KMS-11 (cell line): ENCODE measurements around the gene TMEM242.

Source experiments
- H2AFZ ChIP-seq: fragments of 200-600 bp; sonication (generic); 2 replicates; pipeline ENCODE4 v1.6.1; 2016; ENCODE audit warnings: antibody characterized with exemption, mixed run types, low read depth
- H3K27ac ChIP-seq: fragments of 200-600 bp; sonication (generic); 2 replicates; pipeline ENCODE4 v1.6.1; 2016; ENCODE audit warnings: mild to moderate bottlenecking, mixed run types
- H3K27me3 ChIP-seq: fragments of 200-600 bp; sonication (generic); 2 replicates; pipeline ENCODE4 v1.6.1; 2017; ENCODE audit warnings: mild to moderate bottlenecking, low read depth, mixed run types, moderate library complexity; ENCODE audit not compliant: insufficient read depth
- H3K36me3 ChIP-seq: fragments of 200-600 bp; sonication (generic); 2 replicates; pipeline ENCODE4 v1.6.1; 2017; ENCODE audit warnings: mild to moderate bottlenecking, mixed run types; ENCODE audit not compliant: insufficient read depth
- H3K4me1 ChIP-seq: fragments of 200-600 bp; sonication (generic); 2 replicates; pipeline ENCODE4 v1.6.1; 2016; ENCODE audit warnings: mild to moderate bottlenecking, low read depth, mixed run types; ENCODE audit not compliant: poor library complexity, severe bottlenecking
- H3K4me2 ChIP-seq: fragments of 200-600 bp; sonication (generic); 2 replicates; pipeline ENCODE4 v1.7.0; 2016; ENCODE audit warnings: mild to moderate bottlenecking, mixed run types
- H3K4me3 ChIP-seq: fragments of 200-600 bp; sonication (generic); IDR thresholded peaks from 2 replicates; pipeline ENCODE4 v1.6.1; 2017; ENCODE audit warnings: low read depth, low read length, mixed read lengths; ENCODE audit not compliant: insufficient read depth
- H3K79me2 ChIP-seq: fragments of 200-600 bp; sonication (generic); 2 replicates; pipeline ENCODE4 v1.6.1; 2016; ENCODE audit warnings: low read depth, mixed run types; ENCODE audit not compliant: insufficient read depth
- H3K9ac ChIP-seq: fragments of 200-600 bp; sonication (generic); 2 replicates; pipeline ENCODE4 v1.6.1; 2016; ENCODE audit warnings: mild to moderate bottlenecking, mixed run types
- H4K20me1 ChIP-seq: fragments of 200-600 bp; sonication (generic); 2 replicates; pipeline ENCODE4 v1.6.1; 2016; ENCODE audit warnings: mild to moderate bottlenecking, mixed run types; ENCODE audit not compliant: insufficient read depth
- TF ChIP-seq, protein P1 (sequence below): fragments of 200-600 bp; sonication (generic); conservative IDR thresholded peaks from 2 replicates; pipeline ENCODE4 v1.6.1; 2017; ENCODE audit warnings: low read depth, mild to moderate bottlenecking, antibody characterized with exemption, low read length, moderate library complexity, mixed read lengths

TMEM242 gene

DNA sequence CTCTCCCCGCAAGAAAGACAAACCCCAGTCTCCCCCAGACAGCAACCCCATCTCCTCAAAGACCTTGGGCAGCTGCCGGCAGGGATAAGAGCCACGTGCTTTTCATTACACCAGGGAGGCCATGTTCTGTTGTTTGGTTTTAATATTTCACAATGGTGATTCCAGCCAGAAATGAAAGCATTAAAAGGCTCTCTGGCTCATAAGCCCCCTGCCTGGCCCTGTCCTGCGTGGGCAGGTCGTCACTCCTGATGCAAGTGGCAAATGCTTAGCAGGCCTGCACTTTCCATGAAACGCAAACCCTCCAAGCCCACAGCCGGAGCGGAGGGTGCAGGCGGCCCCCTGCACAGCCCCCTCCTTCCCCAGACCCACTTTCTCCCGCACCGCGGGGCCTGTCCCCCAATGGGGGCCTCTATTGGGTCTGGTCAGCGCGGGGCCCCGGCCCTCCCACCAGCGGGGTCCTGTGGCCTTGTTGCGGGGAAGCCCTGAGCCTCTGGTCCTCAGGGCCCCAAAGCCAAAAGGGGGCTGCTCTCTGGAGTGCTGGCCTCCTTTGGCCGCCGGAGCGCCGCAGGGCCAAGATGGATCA is 77.2 kb downstream of the TMEM242 start:
- no peak overlapping the region for H2AFZ ChIP-seq
- no peak overlapping the region for H3K27ac ChIP-seq
- no peak overlapping the region for H3K9ac ChIP-seq

DNA sequence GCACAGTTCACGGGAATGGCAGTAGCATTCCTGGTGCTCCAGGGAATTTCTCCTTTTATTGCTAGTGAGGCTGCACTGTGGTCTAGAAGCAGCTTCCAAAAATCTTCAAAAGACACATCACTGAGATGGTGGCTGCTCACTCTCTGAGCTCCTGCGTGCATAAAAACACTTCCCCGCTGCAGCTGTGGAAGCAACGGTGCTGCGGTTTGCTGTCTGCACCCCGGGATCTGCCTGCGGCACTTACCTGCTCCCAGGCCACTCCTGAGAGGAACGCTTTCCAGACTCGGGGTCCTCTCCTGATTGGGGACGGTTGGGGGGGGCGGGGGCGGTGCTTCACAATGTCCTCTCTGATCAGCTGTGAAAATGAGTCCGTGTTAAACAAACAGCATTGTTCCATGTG is 77.9 kb downstream of the TMEM242 start:
- no peak overlapping the region for H3K4me3 ChIP-seq
- TF ChIP-seq, protein P1, sequence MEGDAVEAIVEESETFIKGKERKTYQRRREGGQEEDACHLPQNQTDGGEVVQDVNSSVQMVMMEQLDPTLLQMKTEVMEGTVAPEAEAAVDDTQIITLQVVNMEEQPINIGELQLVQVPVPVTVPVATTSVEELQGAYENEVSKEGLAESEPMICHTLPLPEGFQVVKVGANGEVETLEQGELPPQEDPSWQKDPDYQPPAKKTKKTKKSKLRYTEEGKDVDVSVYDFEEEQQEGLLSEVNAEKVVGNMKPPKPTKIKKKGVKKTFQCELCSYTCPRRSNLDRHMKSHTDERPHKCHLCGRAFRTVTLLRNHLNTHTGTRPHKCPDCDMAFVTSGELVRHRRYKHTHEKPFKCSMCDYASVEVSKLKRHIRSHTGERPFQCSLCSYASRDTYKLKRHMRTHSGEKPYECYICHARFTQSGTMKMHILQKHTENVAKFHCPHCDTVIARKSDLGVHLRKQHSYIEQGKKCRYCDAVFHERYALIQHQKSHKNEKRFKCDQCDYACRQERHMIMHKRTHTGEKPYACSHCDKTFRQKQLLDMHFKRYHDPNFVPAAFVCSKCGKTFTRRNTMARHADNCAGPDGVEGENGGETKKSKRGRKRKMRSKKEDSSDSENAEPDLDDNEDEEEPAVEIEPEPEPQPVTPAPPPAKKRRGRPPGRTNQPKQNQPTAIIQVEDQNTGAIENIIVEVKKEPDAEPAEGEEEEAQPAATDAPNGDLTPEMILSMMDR = no peak
- no peaks in the 10 kb centered on the region for H3K27me3 ChIP-seq
- H4K20me1 ChIP-seq = no peaks in the 10 kb centered on the region
- no peak overlapping the region for H3K4me2 ChIP-seq
- H3K27ac ChIP-seq = no peak overlapping the region
- H2AFZ ChIP-seq = no peak overlapping the region
- no peaks in the 10 kb centered on the region for H3K79me2 ChIP-seq
- no peaks in the 10 kb centered on the region for H3K36me3 ChIP-seq
- H3K9ac ChIP-seq = no peak overlapping the region
- peaks cover 15% of the 10 kb centered on the region for H3K4me1 ChIP-seq

More for the DNA sequence above, 77.2 kb downstream of the TMEM242 start:
- Histone ChIP-seq H3K4me1 (peaks cover 8% of the 10 kb centered on the region), H3K79me2 (no peaks in the 10 kb centered on the region), H3K4me3 (no peak overlapping the region), H3K27me3 (no peaks in the 10 kb centered on the region), H4K20me1 (no peaks in the 10 kb centered on the region), H3K36me3 (no peaks in the 10 kb centered on the region), H3K4me2 (no peak overlapping the region)
- TF ChIP-seq, protein P1 = no peak

DNA sequence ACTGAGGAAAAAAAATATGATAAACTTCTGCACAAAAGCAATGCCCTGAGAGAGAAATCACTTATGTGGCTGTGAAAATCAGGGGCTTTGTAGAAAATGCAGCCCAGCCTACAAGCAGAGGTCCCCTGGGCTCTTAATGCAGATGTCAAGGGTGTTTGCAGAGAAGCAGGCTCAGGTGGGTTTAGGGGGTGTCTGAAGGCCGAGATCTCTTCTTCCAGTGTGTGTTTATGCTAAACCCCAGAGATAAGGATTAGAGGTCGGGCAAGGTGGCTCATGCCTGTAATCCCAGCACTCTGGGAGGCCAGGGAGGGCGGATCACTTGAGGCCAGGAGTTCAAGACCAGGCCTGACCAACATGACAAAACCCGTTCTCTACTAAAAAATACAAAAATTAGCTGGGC is 78.5 kb downstream of the TMEM242 start:
- Histone ChIP-seq H3K4me2 (no peak overlapping the region), H3K4me1 (peaks cover 21% of the 10 kb centered on the region), H3K36me3 (no peaks in the 10 kb centered on the region), H2AFZ (no peak overlapping the region), H3K79me2 (no peaks in the 10 kb centered on the region), H3K27ac (no peak overlapping the region), H4K20me1 (no peaks in the 10 kb centered on the region), H3K4me3 (no peak overlapping the region), H3K9ac (no peak overlapping the region), H3K27me3 (no peaks in the 10 kb centered on the region)
- TF ChIP-seq, protein P1 = no peak

DNA sequence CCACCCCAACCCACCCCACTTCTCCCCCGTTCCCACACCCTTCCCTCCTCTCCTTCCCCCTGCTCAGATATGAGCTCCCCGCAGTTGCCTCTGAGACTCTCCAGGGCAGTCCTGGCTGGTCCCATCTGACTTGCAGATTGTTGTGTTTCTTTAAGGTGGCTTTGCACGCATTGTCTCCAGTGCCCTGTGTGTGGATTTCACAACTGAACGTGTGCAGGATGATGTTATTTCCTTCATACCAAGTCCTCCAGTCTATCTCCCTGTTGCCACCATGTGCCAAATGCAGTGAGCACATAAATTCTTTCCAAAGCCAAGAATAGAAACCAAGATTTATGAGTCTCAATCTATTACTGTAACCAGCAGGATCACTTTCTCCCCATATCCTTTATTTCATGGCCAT is 79.1 kb downstream of the TMEM242 start:
- H3K27me3 ChIP-seq = no peaks in the 10 kb centered on the region
- H3K36me3 ChIP-seq = no peaks in the 10 kb centered on the region
- no peak overlapping the region for H3K4me3 ChIP-seq
- TF ChIP-seq, protein P1 = no peak
- H3K4me1 ChIP-seq = peaks cover 25% of the 10 kb centered on the region
- no peak overlapping the region for H3K27ac ChIP-seq
- no peak overlapping the region for H3K9ac ChIP-seq
- no peaks in the 10 kb centered on the region for H4K20me1 ChIP-seq
- H2AFZ ChIP-seq = no peak overlapping the region
- no peak overlapping the region for H3K4me2 ChIP-seq
- H3K79me2 ChIP-seq = no peaks in the 10 kb centered on the region
